HG03521 (cell line): Measurements from ENCODE around the gene PRDM5.

Experiments
- ATAC-seq: cut with Tn5 transposase; IDR thresholded peaks from one replicate; pipeline ENCODE4 v1.9.1; 2021; ENCODE audit warnings: mild to moderate bottlenecking, moderate library complexity; ENCODE audit not compliant: unreplicated experiment

The PRDM5 gene

GRCh38 chr4:120922381-120923206 is at the start of gene PRDM5:
PRDM5 (minus strand) TSS chr4:120922726; CDS start chr4:120922608, 118 bp downstream.
- no peak for ATAC-seq

GRCh38 chr4:120971884-120972283 is 49.4 kb upstream of the PRDM5 start:
- ATAC-seq, result no peak

GRCh38 chr4:120965938-120966337 is 43.4 kb upstream of the PRDM5 start:
- no peak for ATAC-seq

GRCh38 chr4:120964596-120964995 is 42.1 kb upstream of the PRDM5 start:
- ATAC-seq, result no peak

- no peak for ATAC-seq
Observed at GRCh38 chr4:120963449-120963848, 40.9 kb upstream of the PRDM5 start.

GRCh38 chr4:120960656-120961267 is 38.2 kb upstream of the PRDM5 start:
- ATAC-seq, result no peak

GRCh38 chr4:120948382-120948781 is 25.9 kb upstream of the PRDM5 start:
- no peak for ATAC-seq

- ATAC-seq, result no peak
Observed at GRCh38 chr4:120942776-120943175, 20.2 kb upstream of the PRDM5 start.

GRCh38 chr4:120940547-120940946 is 18.0 kb upstream of the PRDM5 start:
- ATAC-seq, result no peak

GRCh38 chr4:120939693-120940092 is 17.2 kb upstream of the PRDM5 start:
- no peak for ATAC-seq

GRCh38 chr4:120929847-120930246 is 7.3 kb upstream of the PRDM5 start:
- no peak for ATAC-seq

GRCh38 chr4:120927801-120928409 is 5.4 kb upstream of the PRDM5 start:
- no peak for ATAC-seq

- ATAC-seq, result no peak
Observed at GRCh38 chr4:120926358-120927025, 4.0 kb upstream of the PRDM5 start.

- no peak for ATAC-seq
Observed at GRCh38 chr4:120924931-120925330, 2.4 kb upstream of the PRDM5 start.

GRCh38 chr4:120923207-120923522 is 639 bp upstream of the PRDM5 start:
- no peak for ATAC-seq

- ATAC-seq, result no peak
Observed at GRCh38 chr4:120921456-120922380, 808 bp downstream of the PRDM5 start.

- ATAC-seq, result no peak
Observed at GRCh38 chr4:120920666-120921065, 1.9 kb downstream of the PRDM5 start.

GRCh38 chr4:120919358-120919757 is 3.2 kb downstream of the PRDM5 start:
- no peak for ATAC-seq

- no peak for ATAC-seq
Observed at GRCh38 chr4:120918788-120919187, 3.7 kb downstream of the PRDM5 start.

GRCh38 chr4:120918092-120918491 is 4.4 kb downstream of the PRDM5 start:
- ATAC-seq, result no peak

GRCh38 chr4:120916937-120917336 is 5.6 kb downstream of the PRDM5 start:
- no peak for ATAC-seq
